A673 (cell line): ENCODE measurements around the gene YJEFN3.
A peak's percentile ranks its signal among the peaks of the same experiment; 100 is the strongest.

Experiments used
- EZH2 ChIP-seq: fragments of 200-600 bp; sonication (generic); IDR thresholded peaks from 2 replicates; pipeline ENCODE4 v1.6.1; 2017; ENCODE audit warnings: borderline replicate concordance, low read depth, mild to moderate bottlenecking, mixed read lengths, antibody characterized with exemption, low read length; ENCODE audit not compliant: poor library complexity, severe bottlenecking
- TF ChIP-seq, protein P1 (sequence below): fragments of 300-800, 200-600 bp; sonication (generic); conservative IDR thresholded peaks from 2 replicates; pipeline ENCODE4 v1.5.1; 2017; ENCODE audit warnings: low read depth, mild to moderate bottlenecking, antibody characterized with exemption, low read length, moderate library complexity, mixed read lengths

DNA sequence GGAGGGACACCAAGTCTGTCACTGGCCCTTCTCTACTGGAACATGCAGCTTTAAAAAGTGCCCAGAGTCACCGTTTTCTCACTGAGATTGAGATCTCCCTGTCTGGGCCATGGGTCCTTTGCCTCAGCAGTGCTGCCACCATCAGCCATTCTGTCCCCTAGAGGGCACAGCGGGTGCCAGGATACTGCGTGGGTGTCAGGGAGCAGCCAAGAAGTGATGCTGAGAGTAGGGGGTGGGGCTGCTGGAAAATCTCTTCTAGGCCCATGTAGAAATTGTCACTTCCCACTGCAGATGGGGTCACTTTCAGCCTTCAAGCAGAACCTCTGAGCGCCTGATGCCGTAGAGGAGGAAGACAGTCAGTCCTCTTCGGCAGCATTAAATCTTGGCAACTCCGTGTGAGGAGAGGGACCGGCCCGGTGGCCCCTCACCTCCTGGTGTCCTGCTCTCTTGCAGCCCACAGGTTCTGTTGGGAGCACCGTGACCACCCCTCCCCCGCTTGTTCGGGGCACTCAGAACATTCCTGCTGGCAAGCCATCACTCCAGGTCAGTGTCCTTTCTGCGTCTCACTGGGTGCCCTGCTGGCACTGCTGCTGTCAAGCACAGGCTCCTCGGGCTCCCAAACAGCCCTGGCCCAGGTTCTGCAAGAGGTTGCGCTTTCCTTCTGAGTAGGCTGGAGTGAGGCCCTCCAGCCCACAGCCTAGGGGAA, 34.7 kb upstream of the YJEFN3 start:
- TF ChIP-seq, protein P1, sequence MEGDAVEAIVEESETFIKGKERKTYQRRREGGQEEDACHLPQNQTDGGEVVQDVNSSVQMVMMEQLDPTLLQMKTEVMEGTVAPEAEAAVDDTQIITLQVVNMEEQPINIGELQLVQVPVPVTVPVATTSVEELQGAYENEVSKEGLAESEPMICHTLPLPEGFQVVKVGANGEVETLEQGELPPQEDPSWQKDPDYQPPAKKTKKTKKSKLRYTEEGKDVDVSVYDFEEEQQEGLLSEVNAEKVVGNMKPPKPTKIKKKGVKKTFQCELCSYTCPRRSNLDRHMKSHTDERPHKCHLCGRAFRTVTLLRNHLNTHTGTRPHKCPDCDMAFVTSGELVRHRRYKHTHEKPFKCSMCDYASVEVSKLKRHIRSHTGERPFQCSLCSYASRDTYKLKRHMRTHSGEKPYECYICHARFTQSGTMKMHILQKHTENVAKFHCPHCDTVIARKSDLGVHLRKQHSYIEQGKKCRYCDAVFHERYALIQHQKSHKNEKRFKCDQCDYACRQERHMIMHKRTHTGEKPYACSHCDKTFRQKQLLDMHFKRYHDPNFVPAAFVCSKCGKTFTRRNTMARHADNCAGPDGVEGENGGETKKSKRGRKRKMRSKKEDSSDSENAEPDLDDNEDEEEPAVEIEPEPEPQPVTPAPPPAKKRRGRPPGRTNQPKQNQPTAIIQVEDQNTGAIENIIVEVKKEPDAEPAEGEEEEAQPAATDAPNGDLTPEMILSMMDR = peak; percentile 35; the same call in 1 of the 2 replicates
- TF ChIP-seq EZH2 = no peak
